NT2/D1 (cell line): ENCODE measurements around the gene GSDMA.

ENCODE experiments used
- DNase-seq: peaks from one replicate; pipeline ENCODE4 v3.0.0-alpha.2; 2011; ENCODE audit warnings: low read depth, low spot score
- H3K27me3 ChIP-seq: 2 replicates; pipeline ENCODE4 v1.6.0; 2011; ENCODE audit warnings: mild to moderate bottlenecking; ENCODE audit not compliant: insufficient read length, insufficient read depth
- H3K36me3 ChIP-seq: 2 replicates; pipeline ENCODE4 v1.6.1; 2011; ENCODE audit warnings: mild to moderate bottlenecking, low read length, mixed read lengths; ENCODE audit not compliant: insufficient read depth, insufficient read length
- H3K4me1 ChIP-seq: 2 replicates; pipeline ENCODE4 v1.5.1; 2011; ENCODE audit not compliant: insufficient read depth, insufficient read length
- H3K4me3 ChIP-seq: 2 replicates; pipeline ENCODE4 v1.5.1; 2011; ENCODE audit warnings: low read depth; ENCODE audit not compliant: insufficient read length
- H3K9ac ChIP-seq: 2 replicates; pipeline ENCODE4 v1.6.0; 2011; ENCODE audit warnings: low read depth; ENCODE audit not compliant: insufficient read length
- H3K9me3 ChIP-seq: 2 replicates; pipeline ENCODE4 v1.5.1; 2011; ENCODE audit warnings: mild to moderate bottlenecking, low read length; ENCODE audit not compliant: insufficient read depth
- SUZ12 ChIP-seq: IDR thresholded peaks from 2 replicates; pipeline ENCODE4 v1.6.1; 2011; ENCODE audit not compliant: insufficient read length, insufficient read depth; ENCODE audit errors: extremely low read depth
- YY1 ChIP-seq: IDR thresholded peaks from 2 replicates; pipeline ENCODE4 v1.6.1; 2011; ENCODE audit not compliant: insufficient read length, insufficient read depth
- ZNF274 ChIP-seq: IDR thresholded peaks from 2 replicates; pipeline ENCODE4 v1.6.1; 2011; ENCODE audit warnings: mild to moderate bottlenecking, low read depth, low read length

The GSDMA gene

GRCh38 chr17:39970157-39970692 lies 7.4 kb downstream of the GSDMA start:
- Histone ChIP-seq H3K27me3 (peaks cover 16% of the 10 kb centered on the region), H3K9ac (no peak overlapping the region), H3K4me1 (no peaks in the 10 kb centered on the region), H3K36me3 (no peaks in the 10 kb centered on the region), H3K4me3 (no peak overlapping the region), H3K9me3 (no peaks in the 10 kb centered on the region)
- DNase-seq, result no peak
- no peak for TF ChIP-seq SUZ12
- no peak for TF ChIP-seq YY1
- TF ChIP-seq ZNF274, result no peak

- Histone ChIP-seq H3K27me3 (peaks cover 16% of the 10 kb centered on the region), H3K9me3 (no peaks in the 10 kb centered on the region), H3K4me1 (no peaks in the 10 kb centered on the region), H3K9ac (no peak overlapping the region), H3K4me3 (no peak overlapping the region), H3K36me3 (no peaks in the 10 kb centered on the region)
- TF ChIP-seq SUZ12, result no peak
- TF ChIP-seq YY1, result no peak
- TF ChIP-seq ZNF274, result no peak
- DNase-seq, result no peak
Measured at GRCh38 chr17:39971076-39971603, 8.3 kb downstream of the GSDMA start.

GRCh38 chr17:39972271-39972670 lies 9.5 kb downstream of the GSDMA start:
- Histone ChIP-seq H3K4me1 (no peaks in the 10 kb centered on the region), H3K27me3 (peaks cover 16% of the 10 kb centered on the region), H3K9ac (no peak overlapping the region), H3K36me3 (no peaks in the 10 kb centered on the region), H3K9me3 (no peaks in the 10 kb centered on the region), H3K4me3 (no peak overlapping the region)
- DNase-seq, result no peak
- TF ChIP-seq YY1 (no peak), SUZ12 (no peak), ZNF274 (no peak)

GRCh38 chr17:39973496-39973895 lies 10.7 kb downstream of the GSDMA start:
- H3K9me3 ChIP-seq, result no peaks in the 10 kb centered on the region
- no peak for TF ChIP-seq YY1
- no peak for TF ChIP-seq ZNF274
- TF ChIP-seq SUZ12, result no peak
- no peak overlapping the region for H3K9ac ChIP-seq
- no peak for DNase-seq
- peaks cover 16% of the 10 kb centered on the region for H3K27me3 ChIP-seq
- H3K36me3 ChIP-seq, result no peaks in the 10 kb centered on the region
- no peaks in the 10 kb centered on the region for H3K4me1 ChIP-seq
- H3K4me3 ChIP-seq, result no peak overlapping the region

GRCh38 chr17:39974433-39974832 lies 11.6 kb downstream of the GSDMA start:
- no peak overlapping the region for H3K9ac ChIP-seq
- TF ChIP-seq ZNF274, result no peak
- no peak for TF ChIP-seq SUZ12
- TF ChIP-seq YY1, result no peak
- no peak overlapping the region for H3K4me3 ChIP-seq
- no peak for DNase-seq
- H3K4me1 ChIP-seq, result peaks cover 3% of the 10 kb centered on the region
- peaks cover 16% of the 10 kb centered on the region for H3K27me3 ChIP-seq
- H3K36me3 ChIP-seq, result no peaks in the 10 kb centered on the region
- no peaks in the 10 kb centered on the region for H3K9me3 ChIP-seq

- Histone ChIP-seq H3K36me3 (no peaks in the 10 kb centered on the region), H3K4me3 (no peak overlapping the region), H3K9me3 (no peaks in the 10 kb centered on the region), H3K9ac (no peak overlapping the region), H3K27me3 (peaks cover 10% of the 10 kb centered on the region), H3K4me1 (peaks cover 3% of the 10 kb centered on the region)
- TF ChIP-seq ZNF274, result no peak
- TF ChIP-seq SUZ12, result no peak
- no peak for TF ChIP-seq YY1
- no peak for DNase-seq
Measured at GRCh38 chr17:39975801-39976200, 13.0 kb downstream of the GSDMA start.

GRCh38 chr17:39979016-39979670 lies 16.3 kb downstream of the GSDMA start:
- DNase-seq, result no peak
- Histone ChIP-seq H3K9me3 (no peaks in the 10 kb centered on the region), H3K9ac (no peak overlapping the region), H3K27me3 (no peaks in the 10 kb centered on the region), H3K4me1 (peaks cover 3% of the 10 kb centered on the region), H3K36me3 (peaks cover 16% of the 10 kb centered on the region), H3K4me3 (no peak overlapping the region)
- TF ChIP-seq ZNF274 (no peak), SUZ12 (no peak), YY1 (no peak)
